GM12801 (cell line): ENCODE results near the gene GGPS1.

Experiments
- TF ChIP-seq, protein P1 (sequence below): IDR thresholded peaks from one replicate; pipeline ENCODE4 v1.5.1; 2011; ENCODE audit warnings: control low read depth; ENCODE audit not compliant: insufficient read length; ENCODE audit errors: extremely low read depth

The GGPS1 gene

DNA sequence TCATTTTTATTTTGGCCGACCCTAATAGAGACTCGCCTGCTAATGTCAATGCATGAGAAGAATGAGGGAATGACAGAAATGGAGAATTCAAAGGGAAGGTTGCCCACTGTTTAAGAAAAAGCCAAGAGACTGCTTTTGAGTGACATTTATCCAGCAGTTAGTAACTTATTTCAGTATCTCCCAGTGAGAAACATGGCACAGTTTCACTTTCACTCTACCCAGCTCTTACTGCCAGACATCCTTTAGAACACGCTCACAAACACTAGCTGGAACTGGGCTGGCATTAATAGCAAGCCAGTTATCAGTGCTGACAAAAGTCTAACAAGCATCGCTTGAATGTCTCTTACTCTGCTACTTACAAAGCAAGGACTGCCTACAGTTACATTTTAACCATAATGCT lies 8.5 kb downstream of the GGPS1 start:
- TF ChIP-seq, protein P1, sequence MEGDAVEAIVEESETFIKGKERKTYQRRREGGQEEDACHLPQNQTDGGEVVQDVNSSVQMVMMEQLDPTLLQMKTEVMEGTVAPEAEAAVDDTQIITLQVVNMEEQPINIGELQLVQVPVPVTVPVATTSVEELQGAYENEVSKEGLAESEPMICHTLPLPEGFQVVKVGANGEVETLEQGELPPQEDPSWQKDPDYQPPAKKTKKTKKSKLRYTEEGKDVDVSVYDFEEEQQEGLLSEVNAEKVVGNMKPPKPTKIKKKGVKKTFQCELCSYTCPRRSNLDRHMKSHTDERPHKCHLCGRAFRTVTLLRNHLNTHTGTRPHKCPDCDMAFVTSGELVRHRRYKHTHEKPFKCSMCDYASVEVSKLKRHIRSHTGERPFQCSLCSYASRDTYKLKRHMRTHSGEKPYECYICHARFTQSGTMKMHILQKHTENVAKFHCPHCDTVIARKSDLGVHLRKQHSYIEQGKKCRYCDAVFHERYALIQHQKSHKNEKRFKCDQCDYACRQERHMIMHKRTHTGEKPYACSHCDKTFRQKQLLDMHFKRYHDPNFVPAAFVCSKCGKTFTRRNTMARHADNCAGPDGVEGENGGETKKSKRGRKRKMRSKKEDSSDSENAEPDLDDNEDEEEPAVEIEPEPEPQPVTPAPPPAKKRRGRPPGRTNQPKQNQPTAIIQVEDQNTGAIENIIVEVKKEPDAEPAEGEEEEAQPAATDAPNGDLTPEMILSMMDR = no peak

DNA sequence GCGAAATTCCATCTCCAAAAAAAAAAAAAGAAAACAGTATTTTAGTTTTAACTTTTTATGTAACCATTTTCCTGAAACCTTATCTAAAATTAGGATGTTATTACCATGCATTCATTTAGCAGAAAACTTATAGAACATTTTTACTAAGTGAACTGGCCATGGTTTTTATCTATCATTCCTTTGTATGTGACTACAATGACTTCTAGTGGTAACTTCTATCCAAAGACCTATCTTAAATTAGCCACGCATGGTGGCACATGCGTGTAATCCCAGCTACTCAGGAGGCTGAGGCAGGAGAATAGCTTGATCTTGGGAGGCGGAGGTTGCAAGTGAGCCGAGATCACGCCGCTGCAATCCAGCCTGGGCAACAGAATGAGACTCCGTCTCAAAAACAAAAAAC lies 11.4 kb downstream of the GGPS1 start:
- TF ChIP-seq, protein P1 = no peak

DNA sequence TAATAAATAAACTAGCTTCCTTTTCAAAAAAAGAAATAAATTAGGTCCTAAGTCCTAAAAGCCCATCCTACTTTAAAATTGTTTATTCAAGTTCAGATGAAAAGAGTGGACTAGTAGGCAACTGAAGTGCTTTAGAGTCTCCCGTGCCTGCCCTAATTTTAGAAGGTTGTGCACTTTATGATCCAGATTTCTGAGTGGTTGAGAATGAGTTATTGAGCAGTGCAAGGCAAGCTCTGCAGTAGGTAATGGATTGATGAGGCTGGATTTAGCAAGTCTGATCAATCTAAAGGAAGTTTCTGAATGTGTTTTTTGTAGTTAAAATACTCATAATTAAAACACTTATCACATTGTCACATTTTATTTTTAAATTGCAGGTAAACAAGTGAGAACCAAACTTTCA lies 13.0 kb downstream of the GGPS1 start:
- TF ChIP-seq, protein P1 = no peak

DNA sequence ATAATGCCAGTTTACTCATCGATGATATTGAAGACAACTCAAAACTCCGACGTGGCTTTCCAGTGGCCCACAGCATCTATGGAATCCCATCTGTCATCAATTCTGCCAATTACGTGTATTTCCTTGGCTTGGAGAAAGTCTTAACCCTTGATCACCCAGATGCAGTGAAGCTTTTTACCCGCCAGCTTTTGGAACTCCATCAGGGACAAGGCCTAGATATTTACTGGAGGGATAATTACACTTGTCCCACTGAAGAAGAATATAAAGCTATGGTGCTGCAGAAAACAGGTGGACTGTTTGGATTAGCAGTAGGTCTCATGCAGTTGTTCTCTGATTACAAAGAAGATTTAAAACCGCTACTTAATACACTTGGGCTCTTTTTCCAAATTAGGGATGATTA lies 13.7 kb downstream of the GGPS1 start:
- TF ChIP-seq, protein P1 = no peak

DNA sequence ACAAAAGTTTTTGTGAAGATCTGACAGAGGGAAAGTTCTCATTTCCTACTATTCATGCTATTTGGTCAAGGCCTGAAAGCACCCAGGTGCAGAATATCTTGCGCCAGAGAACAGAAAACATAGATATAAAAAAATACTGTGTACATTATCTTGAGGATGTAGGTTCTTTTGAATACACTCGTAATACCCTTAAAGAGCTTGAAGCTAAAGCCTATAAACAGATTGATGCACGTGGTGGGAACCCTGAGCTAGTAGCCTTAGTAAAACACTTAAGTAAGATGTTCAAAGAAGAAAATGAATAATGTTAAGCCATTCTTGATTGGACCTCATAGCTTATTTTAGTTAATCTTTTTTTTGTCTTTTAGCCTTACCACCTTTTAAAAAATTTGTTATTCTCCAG lies 14.1 kb downstream of the GGPS1 start:
- TF ChIP-seq, protein P1 = no peak

DNA sequence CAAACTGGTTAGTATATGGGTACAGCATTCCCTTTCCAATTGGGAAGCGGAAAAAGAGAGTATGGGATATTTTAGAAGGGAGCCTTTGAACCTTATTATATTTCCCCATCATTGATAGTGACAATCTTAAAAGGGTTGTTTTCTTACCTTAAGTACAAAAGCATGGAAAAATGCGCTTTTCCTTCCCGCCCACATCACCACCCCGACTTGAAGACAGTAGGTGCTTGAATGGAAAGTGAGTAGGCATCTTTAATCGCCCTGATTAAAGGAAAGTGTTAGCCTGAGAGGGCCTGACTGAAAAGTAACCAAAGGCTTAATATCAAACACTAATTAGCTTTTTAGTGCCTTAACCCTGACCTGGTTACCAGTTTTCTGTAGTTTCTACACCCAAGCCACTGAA lies 15.4 kb downstream of the GGPS1 start:
- TF ChIP-seq, protein P1 = no peak

DNA sequence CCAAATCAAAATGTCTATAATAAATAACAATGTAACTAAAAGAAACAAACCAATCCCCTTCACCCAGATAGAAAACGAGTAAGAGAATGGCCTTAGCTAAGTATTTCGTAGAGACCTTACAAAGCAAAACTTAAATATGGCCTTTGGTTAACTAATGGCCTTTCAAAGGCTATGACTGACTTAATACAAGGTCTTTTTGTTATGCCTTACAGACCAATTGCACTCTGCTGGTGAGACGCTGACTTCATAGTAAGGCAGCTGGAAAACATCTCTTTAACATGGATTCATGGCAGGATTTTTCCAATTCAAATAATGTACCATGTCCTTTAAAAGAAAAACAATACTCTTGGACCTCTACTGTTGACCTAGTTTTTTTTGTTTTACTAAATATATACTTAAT lies 23.1 kb downstream of the GGPS1 start:
- TF ChIP-seq, protein P1 = no peak

DNA sequence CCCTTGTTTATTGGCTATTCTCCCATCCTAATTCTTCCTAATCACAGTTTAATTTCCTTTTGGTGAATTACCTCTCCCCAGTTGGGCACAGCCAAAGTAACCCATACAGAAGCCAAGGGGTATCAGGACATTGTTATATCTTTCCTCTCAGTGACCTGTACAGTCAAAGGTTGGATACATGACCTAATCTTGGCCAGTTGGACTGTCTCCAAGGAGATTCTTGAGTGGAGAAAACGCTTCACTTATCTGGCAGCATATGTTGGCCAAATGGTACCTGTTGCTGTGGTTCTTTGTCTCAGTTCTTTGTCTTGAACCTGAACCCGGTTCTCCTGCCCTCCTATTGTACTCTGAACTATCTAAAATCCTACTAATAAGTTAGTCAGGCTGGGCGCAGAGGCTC lies 23.5 kb downstream of the GGPS1 start:
- TF ChIP-seq, protein P1 = no peak
